GM19239 (cell line): ENCODE data around the gene KLHL26.
"Not testable (repeated sequence)": the region's sequence is repeated elsewhere in the genome, so short reads cannot be mapped to it uniquely, and the experiment has no call there.

Experiments used
- DNase-seq: peaks from one replicate; pipeline ENCODE4 v3.0.0; 2011; ENCODE audit warnings: low spot score; ENCODE audit not compliant: insufficient read length
- FAIRE-seq: peaks from 2 replicates; lab custom pipeline; 2011; peaks lifted over from hg19 to GRCh38; lab: Jason Lieb, UNC

KLHL26 gene, protein sequence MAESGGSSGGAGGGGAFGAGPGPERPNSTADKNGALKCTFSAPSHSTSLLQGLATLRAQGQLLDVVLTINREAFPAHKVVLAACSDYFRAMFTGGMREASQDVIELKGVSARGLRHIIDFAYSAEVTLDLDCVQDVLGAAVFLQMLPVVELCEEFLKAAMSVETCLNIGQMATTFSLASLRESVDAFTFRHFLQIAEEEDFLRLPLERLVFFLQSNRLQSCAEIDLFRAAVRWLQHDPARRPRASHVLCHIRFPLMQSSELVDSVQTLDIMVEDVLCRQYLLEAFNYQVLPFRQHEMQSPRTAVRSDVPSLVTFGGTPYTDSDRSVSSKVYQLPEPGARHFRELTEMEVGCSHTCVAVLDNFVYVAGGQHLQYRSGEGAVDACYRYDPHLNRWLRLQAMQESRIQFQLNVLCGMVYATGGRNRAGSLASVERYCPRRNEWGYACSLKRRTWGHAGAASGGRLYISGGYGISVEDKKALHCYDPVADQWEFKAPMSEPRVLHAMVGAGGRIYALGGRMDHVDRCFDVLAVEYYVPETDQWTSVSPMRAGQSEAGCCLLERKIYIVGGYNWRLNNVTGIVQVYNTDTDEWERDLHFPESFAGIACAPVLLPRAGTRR

DNA sequence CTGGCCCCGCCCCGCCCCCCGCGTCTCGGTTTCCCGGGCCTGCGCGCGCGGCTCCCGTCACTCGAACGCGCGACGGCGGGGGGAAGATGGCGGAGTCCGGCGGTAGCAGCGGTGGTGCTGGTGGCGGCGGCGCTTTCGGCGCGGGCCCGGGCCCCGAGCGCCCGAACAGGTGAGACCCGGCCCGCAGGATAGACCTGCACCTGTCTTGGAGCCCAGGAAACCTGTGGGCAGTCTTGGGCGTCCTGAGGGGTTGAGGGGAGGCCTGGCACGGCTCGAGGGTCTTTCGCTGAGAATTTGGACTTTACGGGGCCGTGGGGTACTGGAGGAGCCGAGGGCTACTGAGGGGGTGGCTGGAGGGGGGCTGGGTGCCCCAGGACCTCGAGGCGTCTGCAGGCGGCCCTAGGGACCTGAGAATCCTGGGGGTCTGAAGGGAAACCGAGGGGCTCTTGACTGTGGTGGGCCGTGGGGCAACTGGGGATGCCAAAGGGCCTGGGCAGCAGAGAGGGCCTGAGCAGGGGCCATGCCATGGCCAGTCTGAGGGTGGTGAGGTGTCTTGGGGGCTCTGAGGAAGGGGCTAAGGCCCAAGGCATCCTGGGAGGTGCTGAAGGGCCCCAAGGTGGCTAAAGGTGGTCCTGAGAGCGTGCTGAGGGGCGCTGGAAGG lies at the start of gene KLHL26:
TSS of gene KLHL26 (plus strand) at position 60 of the 661 bp plus-strand sequence. CDS start at position 87, 27 bp downstream.
- no peak for FAIRE-seq
- no peak for DNase-seq

DNA sequence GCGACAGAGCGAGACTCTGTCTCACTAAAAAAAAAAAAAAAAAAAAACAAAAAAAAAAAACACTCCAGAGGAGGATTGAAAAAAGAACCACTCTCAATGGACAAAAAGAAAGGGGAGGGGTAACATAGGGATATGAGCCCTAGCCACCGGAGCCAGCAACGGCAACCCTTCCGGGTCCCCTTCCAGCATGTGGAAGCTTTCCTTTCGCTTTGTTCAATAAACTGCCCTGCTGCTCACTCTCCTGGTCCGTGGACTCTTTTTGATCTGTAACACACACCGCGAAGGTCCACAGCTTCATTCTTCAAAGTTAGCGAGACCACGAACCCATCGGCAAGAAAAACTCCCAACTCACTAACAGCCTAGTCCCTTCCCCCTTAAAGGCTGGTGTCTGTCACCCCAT lies 49.3 kb upstream of the KLHL26 start:
- DNase-seq (no peak), FAIRE-seq (no peak)

DNA sequence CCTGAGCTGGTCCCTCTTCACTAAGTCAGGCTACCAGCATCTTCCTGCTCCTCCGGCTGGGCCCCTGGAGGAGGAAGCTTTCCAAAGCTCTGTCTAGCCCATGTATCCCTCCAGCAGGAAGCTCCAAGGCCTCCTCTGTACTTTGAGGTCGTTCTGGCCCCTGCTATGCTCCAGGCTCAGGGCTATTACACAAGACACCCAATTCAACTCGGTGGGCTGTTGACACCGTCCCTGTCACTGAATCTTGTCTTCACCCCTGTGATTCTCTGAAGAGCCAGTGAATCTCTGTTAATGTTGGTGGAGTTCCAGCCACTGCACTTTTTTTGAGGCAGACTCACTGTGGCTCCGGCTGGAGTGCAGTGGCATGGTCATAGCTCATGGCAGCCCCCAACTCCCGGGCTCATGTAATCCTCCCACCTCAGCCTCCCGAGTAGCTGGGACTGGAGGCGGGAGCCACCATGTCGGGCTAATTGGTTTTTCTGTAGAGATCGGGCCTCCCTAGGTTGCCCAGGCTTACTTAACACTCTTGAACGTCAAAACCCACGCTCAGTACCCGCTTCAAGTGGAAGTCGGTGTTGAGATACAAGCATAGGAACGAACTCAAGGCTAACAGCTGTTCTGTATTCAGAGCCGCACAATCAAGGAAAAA lies 48.7 kb upstream of the KLHL26 start:
- FAIRE-seq = no peak

DNA sequence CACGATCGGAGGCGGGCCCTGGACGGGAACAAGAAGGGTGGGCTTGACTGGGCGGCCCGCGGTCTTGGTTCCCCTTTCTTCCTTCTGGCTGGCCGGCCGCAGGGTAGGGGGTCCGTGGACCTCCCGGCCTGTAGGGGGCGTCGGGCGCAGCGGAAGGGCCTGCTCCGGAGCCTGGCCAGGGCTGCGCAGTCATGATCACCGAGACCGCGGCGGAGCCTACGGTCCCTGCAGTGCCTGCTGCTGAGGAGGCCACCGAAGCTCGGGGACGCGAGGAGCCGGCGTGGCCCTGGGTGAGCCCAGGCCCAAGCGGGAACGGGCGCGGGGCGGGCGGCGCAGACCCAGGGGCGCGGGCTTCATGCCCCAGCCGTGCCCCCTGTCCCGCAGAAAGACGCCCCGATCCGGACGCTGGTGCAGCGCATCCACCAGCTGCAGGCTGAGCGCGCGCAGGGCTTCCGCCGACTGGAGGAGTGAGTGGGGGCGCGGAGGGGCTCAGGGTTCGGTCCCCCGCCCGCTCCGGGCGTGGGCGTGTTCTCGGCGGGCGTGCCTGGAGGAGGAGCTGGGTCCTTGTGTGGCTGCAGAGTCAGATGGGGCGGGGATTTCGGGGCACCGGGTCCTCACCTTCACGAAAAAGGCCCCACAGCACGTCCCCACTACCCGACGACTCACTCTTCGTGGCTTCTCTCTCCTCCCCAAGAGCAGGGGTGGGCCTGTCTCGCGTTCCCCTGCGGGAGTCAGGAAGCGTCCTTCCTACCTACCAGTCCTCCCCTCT lies 48.0 kb upstream of the KLHL26 start, which contains the start of gene REX1BD:
TSS of gene REX1BD (plus strand) at position 188 of the 769 bp plus-strand sequence. CDS start at position 192, 4 bp downstream.
- peak; percentile 74 for DNase-seq
- peak; percentile 83 for FAIRE-seq

More for the DNA sequence above, 48.7 kb upstream of the KLHL26 start:
- DNase-seq = no peak

- FAIRE-seq (peak; percentile 26), DNase-seq (no peak)
These were observed 47.2 kb upstream of the KLHL26 start for GRCh38 chr19:18589380-18590272.

GRCh38 chr19:18590273-18591272 lies 46.3 kb upstream of the KLHL26 start:
- FAIRE-seq (no peak), DNase-seq (no peak)

- FAIRE-seq (no peak), DNase-seq (no peak)
These were observed 45.0 kb upstream of the KLHL26 start for GRCh38 chr19:18591735-18592385.

DNA sequence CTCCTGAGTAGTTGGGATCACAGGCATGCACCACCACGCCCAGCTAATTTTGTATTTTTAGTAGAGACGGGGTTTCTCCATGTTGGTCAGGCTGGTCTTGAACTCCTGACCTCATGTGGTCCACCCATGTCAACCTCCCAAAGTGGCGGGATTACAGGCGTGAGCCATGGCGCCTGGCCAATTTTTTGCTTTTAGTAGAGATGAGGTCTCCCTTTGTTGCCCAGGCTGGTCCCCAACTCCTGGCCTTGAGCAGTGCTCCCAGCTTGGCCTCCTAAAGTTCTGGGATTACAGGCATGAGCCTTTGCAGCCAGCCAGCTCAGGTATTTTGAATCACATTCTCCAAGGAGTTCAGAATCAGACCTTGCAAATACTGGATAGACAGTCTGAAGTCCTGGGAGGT lies 44.1 kb upstream of the KLHL26 start:
- DNase-seq = not testable (repeated sequence)

GRCh38 chr19:18593367-18594095 lies 43.3 kb upstream of the KLHL26 start:
- FAIRE-seq (no peak), DNase-seq (no peak)

More for the DNA sequence above, 44.1 kb upstream of the KLHL26 start:
- FAIRE-seq = not testable (repeated sequence)

DNA sequence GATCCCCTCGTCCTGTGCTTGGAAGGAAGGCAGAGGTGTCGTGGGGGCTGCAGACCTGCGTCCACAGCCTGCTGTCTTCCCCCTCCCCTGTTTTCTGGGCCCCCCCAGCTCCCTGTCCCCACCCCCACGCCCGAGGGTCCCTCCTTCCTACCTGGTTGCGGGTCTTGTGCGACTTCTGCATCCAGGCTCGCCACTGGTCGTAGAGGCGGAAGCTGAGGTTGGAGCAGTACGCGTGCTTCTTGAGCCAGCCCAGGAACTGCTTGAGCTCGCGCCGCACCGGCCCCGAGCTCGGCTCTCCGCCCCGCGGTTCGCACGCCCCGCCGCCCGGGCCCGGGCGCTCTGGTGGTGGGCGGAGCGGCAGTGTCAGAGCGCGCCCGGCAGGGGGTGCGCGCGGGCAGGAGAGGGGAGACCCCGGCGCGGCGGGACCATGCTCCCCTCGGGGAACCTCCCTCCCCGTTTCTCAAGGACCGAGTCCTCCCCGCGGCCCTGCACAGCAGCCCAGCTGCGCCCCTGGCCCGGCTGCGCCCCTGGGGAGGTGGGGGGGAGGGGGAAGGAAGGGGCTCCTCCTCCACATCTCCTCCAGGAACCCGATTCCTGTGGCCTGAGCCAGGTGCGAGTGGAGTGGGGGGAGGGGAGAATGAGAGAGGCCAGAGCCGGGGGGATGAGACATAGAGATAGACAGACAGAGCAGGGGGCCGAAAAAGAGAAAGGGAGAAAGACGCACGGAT lies 42.6 kb upstream of the KLHL26 start:
- no peak for FAIRE-seq

DNA sequence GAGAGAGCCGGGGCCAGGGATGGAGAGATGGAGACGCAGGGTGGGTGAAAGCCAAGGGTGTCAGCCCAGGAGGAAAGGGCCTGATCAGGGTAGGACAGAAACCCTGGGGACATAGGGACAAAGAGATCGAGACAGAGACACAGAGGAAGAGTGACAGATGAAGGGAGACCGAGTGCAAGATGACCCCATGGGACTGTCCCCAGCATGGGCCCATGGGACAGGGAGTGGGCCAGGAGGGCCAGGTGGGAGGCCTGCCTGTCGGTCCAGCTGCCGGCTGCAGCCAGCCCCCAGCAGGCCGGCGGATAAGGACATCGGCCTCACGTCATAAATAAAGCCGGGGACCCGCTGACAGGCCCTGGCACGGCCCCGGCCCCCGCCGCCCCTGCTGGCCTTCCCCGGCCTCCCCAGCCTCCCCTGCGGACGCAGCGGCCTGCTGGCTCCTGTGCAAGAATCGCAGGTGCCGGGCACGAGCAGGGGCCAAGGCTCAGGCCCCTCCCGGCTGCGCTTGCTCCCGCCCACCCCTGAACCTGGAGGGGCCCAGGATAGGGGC lies 41.9 kb upstream of the KLHL26 start:
- DNase-seq (no peak), FAIRE-seq (no peak)

More for the DNA sequence above, 42.6 kb upstream of the KLHL26 start:
- peak; percentile 93 for DNase-seq

GRCh38 chr19:18595475-18595874 lies 41.4 kb upstream of the KLHL26 start:
- FAIRE-seq (no peak), DNase-seq (no peak)

DNA sequence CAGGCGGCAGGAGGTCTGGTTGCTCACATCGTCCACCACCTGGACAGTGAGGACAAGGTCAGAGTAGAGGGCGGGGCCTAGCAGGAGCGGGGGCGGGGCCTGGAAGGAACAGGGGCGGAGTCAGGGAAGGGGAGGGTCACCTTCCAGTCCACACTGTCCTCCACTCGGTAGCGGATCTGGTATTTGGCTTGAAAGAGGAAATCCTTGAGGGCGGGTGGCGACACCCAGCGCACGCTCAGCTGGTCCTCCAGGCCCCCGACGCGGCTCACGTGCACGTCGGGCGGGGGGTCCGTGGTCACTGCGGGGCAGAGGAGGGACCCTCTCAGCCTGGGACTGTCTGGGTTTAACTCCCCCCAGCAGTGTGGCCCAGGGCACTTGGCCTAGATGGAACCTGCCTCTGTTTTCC lies 40.1 kb upstream of the KLHL26 start:
- DNase-seq = no peak
- no peak for FAIRE-seq

DNA sequence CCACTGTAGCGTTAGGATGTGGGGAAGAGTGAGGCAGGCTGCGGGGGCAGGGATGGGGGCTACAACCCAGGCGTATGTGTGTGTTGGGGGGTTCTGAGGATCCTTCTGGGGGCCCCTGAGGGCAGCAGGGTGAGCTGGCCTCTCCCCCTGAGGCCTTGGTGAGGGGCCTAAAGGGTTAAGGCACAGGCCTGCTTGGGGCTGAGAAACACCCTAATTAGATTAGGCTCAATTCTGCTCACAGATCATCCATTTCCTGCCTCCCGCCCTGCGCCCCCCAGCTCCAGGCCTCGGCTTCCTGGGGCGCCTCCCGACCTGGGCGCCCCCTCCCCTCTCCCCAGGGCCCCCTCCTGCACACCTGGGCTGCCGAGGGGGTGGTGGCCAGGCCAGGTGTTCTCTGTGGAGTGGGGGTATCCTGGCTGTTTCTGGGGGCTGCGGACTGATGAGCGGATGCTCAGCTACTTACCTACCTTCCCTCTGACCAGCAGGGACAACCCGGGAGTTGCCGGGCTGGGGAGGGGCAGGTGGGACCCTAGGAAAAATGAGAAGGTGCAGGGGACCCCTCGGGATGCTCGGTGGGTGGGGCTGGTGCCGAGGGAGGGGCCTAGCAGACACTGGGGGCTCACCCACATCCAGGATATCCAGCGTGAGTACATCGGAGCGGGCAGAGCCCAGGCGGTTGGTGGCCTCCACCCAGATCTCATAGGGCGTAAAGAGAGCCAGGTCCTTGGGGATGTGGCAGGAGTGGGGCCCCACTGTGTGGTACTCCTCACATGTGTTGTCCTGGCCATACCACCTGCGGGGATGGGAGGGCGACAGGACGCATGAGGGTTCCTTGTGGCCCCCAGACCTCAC lies 38.8 kb upstream of the KLHL26 start:
- no peak for DNase-seq
- FAIRE-seq = no peak

- no peak for FAIRE-seq
- DNase-seq = no peak
These were observed 37.3 kb upstream of the KLHL26 start for GRCh38 chr19:18599485-18599884.
